Vagina (tissue), 2 donors: ENCODE measurements around the gene TNRC18. TPM values are rescaled to one million over a fixed set of nuclear protein-coding genes. Genes with fewer than 3 reads are reported as not detected.

Experiments used
- DNase-seq, 2 donors: peaks; one replicate each; pipeline ENCODE4 v3.0.0-alpha.2; 2017; ENCODE audit errors: extremely low spot score in 2 of 2
- H3K27ac ChIP-seq: fragments of 200-600 bp; sonication (generic); one replicate; pipeline ENCODE4 v1.5.1; 2019
- H3K27me3 ChIP-seq: fragments of 200-600 bp; sonication (generic); one replicate; pipeline ENCODE4 v1.5.1; 2019
- H3K36me3 ChIP-seq, 2 donors: fragments of 200-600 bp; sonication (generic); one replicate each; pipeline ENCODE4 v1.5.1; 2017 to 2019
- H3K4me1 ChIP-seq: fragments of 200-600 bp; sonication (generic); one replicate; pipeline ENCODE4 v1.5.1; 2019
- H3K4me3 ChIP-seq, 2 donors: fragments of 200-600 bp; sonication (generic); 1 replicate in 1 of 2; 2 replicates in 1 of 2; pipeline ENCODE4 v1.5.1; 2016 to 2019
- H3K9me3 ChIP-seq: fragments of 200-600 bp; sonication (generic); one replicate; pipeline ENCODE4 v1.5.1; 2019
- POLR2A ChIP-seq, 2 donors: fragments of 450-650 bp; IDR thresholded peaks; one replicate each; pipeline ENCODE4 v1.6.1; 2017; ENCODE audit warnings: antibody characterized with exemption in 2 of 2, mild to moderate bottlenecking in 2 of 2, moderate library complexity in 2 of 2
- POLR2AphosphoS5 ChIP-seq, 2 donors: sonication (generic); formaldehyde crosslinking; IDR thresholded peaks; one replicate each; pipeline ENCODE4 v1.9.0; 2017; ENCODE audit warnings: antibody characterized with exemption in 2 of 2, mild to moderate bottlenecking in 2 of 2, low read depth in 1 of 2; ENCODE audit not compliant: insufficient read depth in 1 of 2
- intact Hi-C: fragments of 100-400 bp; cut with DNase I; formaldehyde crosslinking; loops from one replicate; pipeline ENCODE4 v1.15.1; 2023
- total RNA-seq: library from RNA; depleted of rRNA; stranded (reverse); fragments of >200 nt; gene quantifications from one replicate; pipeline ENCODE4 v1.2.3, GENCODE V29; 2016
- TF ChIP-seq, protein P1 (sequence below), 3 experiments: fragments of 450-650 bp in 2 of 3; fragments of 200-600 bp in 1 of 3; sonication (generic) in 1 of 3; IDR thresholded peaks; one replicate each; pipeline ENCODE4 v1.5.1; 2017 to 2019; ENCODE audit warnings: antibody characterized with exemption in 3 of 3, mild to moderate bottlenecking in 2 of 3, moderate library complexity in 2 of 3

TNRC18 gene
- total RNA-seq, 1 donor from 2014 or later: 79.8 TPM

DNA sequence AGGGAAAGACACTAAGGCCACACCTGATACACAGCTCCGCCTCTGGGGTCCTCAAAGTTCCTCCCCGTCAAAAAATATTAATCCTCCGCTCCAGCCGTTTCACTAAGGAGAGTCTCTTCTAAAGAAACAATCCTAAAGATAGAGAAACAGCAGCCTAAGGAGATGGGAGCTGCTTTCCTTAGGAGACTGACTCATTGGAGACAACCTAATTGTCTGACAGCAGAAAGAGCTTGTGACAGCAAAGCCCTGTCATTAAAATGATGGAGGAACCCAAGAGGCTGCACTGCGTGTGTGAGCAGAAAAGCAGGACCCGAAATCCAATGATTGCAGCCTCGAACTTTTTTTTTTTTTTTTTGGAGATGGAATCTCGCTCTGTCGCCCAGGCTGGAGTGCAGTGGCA lies 44.0 kb upstream of the TNRC18 start:
- intact Hi-C loops: no loop called here
- no peak for TF ChIP-seq POLR2AphosphoS5 (IDR thresholded peaks at IDR 0.05; ENCODE audit: insufficient read depth in 1 of 2, low read depth in 1 of 2)
- no peak for TF ChIP-seq POLR2A (IDR thresholded peaks at IDR 0.05)
- TF ChIP-seq, protein P1, sequence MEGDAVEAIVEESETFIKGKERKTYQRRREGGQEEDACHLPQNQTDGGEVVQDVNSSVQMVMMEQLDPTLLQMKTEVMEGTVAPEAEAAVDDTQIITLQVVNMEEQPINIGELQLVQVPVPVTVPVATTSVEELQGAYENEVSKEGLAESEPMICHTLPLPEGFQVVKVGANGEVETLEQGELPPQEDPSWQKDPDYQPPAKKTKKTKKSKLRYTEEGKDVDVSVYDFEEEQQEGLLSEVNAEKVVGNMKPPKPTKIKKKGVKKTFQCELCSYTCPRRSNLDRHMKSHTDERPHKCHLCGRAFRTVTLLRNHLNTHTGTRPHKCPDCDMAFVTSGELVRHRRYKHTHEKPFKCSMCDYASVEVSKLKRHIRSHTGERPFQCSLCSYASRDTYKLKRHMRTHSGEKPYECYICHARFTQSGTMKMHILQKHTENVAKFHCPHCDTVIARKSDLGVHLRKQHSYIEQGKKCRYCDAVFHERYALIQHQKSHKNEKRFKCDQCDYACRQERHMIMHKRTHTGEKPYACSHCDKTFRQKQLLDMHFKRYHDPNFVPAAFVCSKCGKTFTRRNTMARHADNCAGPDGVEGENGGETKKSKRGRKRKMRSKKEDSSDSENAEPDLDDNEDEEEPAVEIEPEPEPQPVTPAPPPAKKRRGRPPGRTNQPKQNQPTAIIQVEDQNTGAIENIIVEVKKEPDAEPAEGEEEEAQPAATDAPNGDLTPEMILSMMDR (IDR thresholded peaks at IDR 0.05): no peak
- Histone ChIP-seq H3K36me3 (no peaks in the 10 kb centered on the region), H3K4me1 (no peaks in the 10 kb centered on the region), H3K9me3 (no peaks in the 10 kb centered on the region), H3K27me3 (no peaks in the 10 kb centered on the region), H3K4me3 (no peak overlapping the region), H3K27ac (no peak overlapping the region)
- DNase-seq: no peak

DNA sequence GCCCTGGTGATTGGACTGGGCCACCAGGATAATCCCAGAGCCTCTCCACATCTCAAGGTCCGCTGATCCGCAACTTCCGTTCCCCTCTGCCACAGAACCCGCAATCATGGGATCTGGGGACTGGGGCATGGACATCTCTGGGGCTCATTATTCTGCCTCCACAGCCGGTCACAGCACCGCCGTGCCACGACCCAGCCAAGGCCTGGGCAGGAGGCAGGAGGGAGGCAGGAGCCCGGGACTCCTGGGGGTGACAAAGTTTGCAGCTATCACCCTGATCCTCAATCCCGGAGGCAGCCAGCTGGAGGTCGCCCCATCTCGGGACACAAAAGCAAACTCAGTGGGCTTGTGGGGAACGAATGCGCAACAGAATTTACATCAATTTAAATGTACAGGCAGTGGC lies 42.9 kb upstream of the TNRC18 start:
- no peaks in the 10 kb centered on the region for H3K9me3 ChIP-seq
- no peaks in the 10 kb centered on the region for H3K27me3 ChIP-seq
- H3K4me3 ChIP-seq: no peak overlapping the region
- intact Hi-C loops: no loop called here
- DNase-seq: no peak
- H3K4me1 ChIP-seq: no peaks in the 10 kb centered on the region
- H3K36me3 ChIP-seq: no peaks in the 10 kb centered on the region
- TF ChIP-seq POLR2AphosphoS5 (IDR thresholded peaks at IDR 0.05; ENCODE audit: insufficient read depth in 1 of 2, low read depth in 1 of 2) (no peak), POLR2A (IDR thresholded peaks at IDR 0.05) (no peak)
- TF ChIP-seq, protein P1 (IDR thresholded peaks at IDR 0.05): no peak
- H3K27ac ChIP-seq: no peak overlapping the region

DNA sequence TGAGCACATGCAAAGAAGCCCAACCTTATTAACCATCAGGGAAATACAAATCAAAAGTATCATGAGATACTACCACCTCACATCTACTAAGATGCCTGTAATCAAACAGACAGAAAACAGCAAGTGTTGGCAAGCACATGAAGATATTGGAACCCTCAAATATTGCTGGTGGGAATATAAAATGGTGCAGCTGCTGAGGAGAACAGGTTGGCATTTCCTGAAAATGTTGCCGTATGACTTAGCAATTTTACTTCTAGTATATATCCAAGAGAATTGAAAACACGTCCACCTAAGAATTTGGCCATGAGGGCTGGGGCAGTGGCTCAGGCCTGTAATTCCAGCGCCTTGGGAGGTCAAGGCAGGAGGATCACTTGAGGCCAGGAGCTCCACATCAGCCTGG lies 39.4 kb upstream of the TNRC18 start:
- H3K36me3 ChIP-seq: no peaks in the 10 kb centered on the region
- no peaks in the 10 kb centered on the region for H3K9me3 ChIP-seq
- no peak for TF ChIP-seq POLR2AphosphoS5 (IDR thresholded peaks at IDR 0.05; ENCODE audit: insufficient read depth in 1 of 2, low read depth in 1 of 2)
- TF ChIP-seq, protein P1 (IDR thresholded peaks at IDR 0.05): no peak
- no peak for TF ChIP-seq POLR2A (IDR thresholded peaks at IDR 0.05)
- peaks cover 6% of the 10 kb centered on the region for H3K4me1 ChIP-seq
- no peak for DNase-seq
- H3K27me3 ChIP-seq: no peaks in the 10 kb centered on the region
- H3K4me3 ChIP-seq: no peak overlapping the region
- H3K27ac ChIP-seq: no peak overlapping the region
- intact Hi-C loops: no loop called here

DNA sequence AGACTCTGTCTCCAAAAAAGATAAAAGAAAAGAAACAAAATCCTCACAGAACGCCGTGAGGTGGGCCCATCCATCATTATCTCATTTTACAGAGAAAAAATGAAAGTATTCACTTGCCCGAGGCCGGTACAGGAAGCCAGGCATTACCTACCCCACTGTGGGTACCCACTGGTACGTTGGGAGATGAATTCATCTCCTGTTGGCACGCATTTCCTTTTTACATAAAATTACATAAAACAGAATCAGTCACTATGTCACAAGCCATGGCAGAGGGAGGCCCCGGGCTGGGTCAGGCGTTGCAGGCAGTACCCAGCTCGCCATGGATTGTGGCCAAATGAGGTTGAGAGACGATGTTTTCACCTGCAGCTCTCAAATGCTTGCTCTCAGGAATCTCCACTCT lies 38.6 kb upstream of the TNRC18 start:
- no peak for DNase-seq
- Histone ChIP-seq H3K36me3 (no peaks in the 10 kb centered on the region), H3K27ac (no peak overlapping the region), H3K4me1 (peaks cover 14% of the 10 kb centered on the region), H3K9me3 (no peaks in the 10 kb centered on the region), H3K4me3 (no peak overlapping the region), H3K27me3 (no peaks in the 10 kb centered on the region)
- TF ChIP-seq POLR2A (IDR thresholded peaks at IDR 0.05) (no peak), POLR2AphosphoS5 (IDR thresholded peaks at IDR 0.05; ENCODE audit: insufficient read depth in 1 of 2, low read depth in 1 of 2) (no peak)
- TF ChIP-seq, protein P1 (IDR thresholded peaks at IDR 0.05): no peak
- intact Hi-C loops: no loop called here

DNA sequence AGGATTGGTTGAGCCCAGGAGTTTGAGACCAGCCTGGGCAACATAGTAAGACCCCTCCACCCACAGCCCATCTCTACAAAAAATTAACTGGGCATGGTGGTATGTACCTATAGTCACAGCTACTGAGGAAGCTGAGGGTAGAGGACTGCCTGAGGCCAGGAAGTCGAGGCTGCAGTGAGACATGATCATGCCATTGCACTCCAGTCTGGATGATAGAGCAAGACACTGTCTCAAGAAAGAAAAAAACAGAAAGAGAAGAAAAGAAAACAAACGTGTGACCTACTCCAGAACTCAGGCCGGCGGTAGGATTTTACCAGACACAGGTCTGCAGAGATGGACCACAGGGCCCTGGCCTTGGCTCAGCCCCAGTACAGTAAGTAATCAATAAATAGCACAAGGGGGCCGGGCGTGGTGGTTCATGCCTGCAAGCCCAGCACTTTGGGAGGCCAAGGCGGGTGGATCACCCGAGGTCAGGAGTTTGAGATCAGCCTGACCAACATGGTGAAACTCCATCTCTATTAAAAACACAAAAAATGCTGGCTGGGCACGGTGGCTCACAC lies 35.4 kb upstream of the TNRC18 start:
- Histone ChIP-seq H3K27me3 (no peaks in the 10 kb centered on the region), H3K9me3 (no peaks in the 10 kb centered on the region), H3K36me3 (no peaks in the 10 kb centered on the region), H3K27ac (no peak overlapping the region), H3K4me3 (no peak overlapping the region), H3K4me1 (peaks cover 14% of the 10 kb centered on the region)
- DNase-seq: no peak
- intact Hi-C loops: loop anchor here (10.0 kb wide), 1 partner anchor 214 kb away; no protein-coding TSS in a partner anchor
- TF ChIP-seq, protein P1 (IDR thresholded peaks at IDR 0.05): no peak
